H1 (cell line): ENCODE data around the gene CERKL. TPM values are rescaled to one million over a fixed set of nuclear protein-coding genes. Genes with fewer than 3 reads are reported as not detected.

Experiments
- CTCF ChIA-PET: fragments of 300-600 bp; sonication (Branson Sonifier 250); formaldehyde crosslinking; loops from one replicate; lab custom pipeline; 2021; ENCODE audit not compliant: partially characterized antibody; lab: Charles Lee
- POLR2A ChIA-PET: fragments of 300-600 bp; sonication (Branson Sonifier 250); formaldehyde crosslinking; loops from one replicate; lab custom pipeline; 2021; ENCODE audit warnings: inconsistent platforms; ENCODE audit not compliant: partially characterized antibody; lab: Charles Lee
- DNase-seq, 2 experiments: peaks; one replicate each; pipeline versions ENCODE4 v3.0.0 to v3.0.0-alpha.2; 2010 to 2022; ENCODE audit warnings: low spot score in 2 of 2, low read depth in 1 of 2, mixed read lengths in 1 of 2
- FAIRE-seq: peaks from 2 replicates; lab custom pipeline; 2011; peaks lifted over from hg19 to GRCh38; lab: Jason Lieb, UNC
- H2AFZ ChIP-seq: 2 replicates; pipeline ENCODE4 v1.8.1; 2012; ENCODE audit warnings: low read length, inconsistent platforms
- H2AK5ac ChIP-seq: 2 replicates; pipeline ENCODE4 v1.6.1; 2013; ENCODE audit warnings: low read depth, low read length
- H2BK120ac ChIP-seq: replicated peaks from 2 replicates; pipeline ENCODE3; 2013; ENCODE audit warnings: low read depth, low read length, inconsistent platforms
- H2BK12ac ChIP-seq: 2 replicates; pipeline ENCODE4 v1.6.1; 2013; ENCODE audit warnings: low read depth, low read length
- H2BK15ac ChIP-seq: 2 replicates; pipeline ENCODE4 v1.6.1; 2013; ENCODE audit warnings: low read length
- H2BK20ac ChIP-seq: 2 replicates; pipeline ENCODE4 v1.6.1; 2013; ENCODE audit warnings: low read length
- H2BK5ac ChIP-seq: 2 replicates; pipeline ENCODE4 v1.6.1; 2013; ENCODE audit warnings: low read depth, low read length
- H3K14ac ChIP-seq: 2 replicates; pipeline ENCODE4 v1.6.1; 2013; ENCODE audit warnings: inconsistent platforms; ENCODE audit not compliant: insufficient read length
- H3K18ac ChIP-seq: 2 replicates; pipeline ENCODE4 v1.6.1; 2013; ENCODE audit warnings: low read length; ENCODE audit errors: extremely low read depth
- H3K23ac ChIP-seq: 2 replicates; pipeline ENCODE4 v1.6.1; 2013; ENCODE audit warnings: inconsistent platforms; ENCODE audit not compliant: insufficient read length
- H3K23me2 ChIP-seq: 2 replicates; pipeline ENCODE4 v1.6.1; 2013; ENCODE audit warnings: low read depth, low read length
- H3K27ac ChIP-seq: 2 replicates; pipeline ENCODE4 v1.6.1; 2011; ENCODE audit warnings: low read depth, low read length, inconsistent platforms
- H3K27me3 ChIP-seq, 4 experiments: replicated peaks in 1 of 4; 1 replicate in 1 of 4; 2 replicates in 3 of 4; pipeline versions ENCODE4 v1.6.1 to v1.8.1; 2011 to 2013; ENCODE audit warnings: low read length in 3 of 4, mild to moderate bottlenecking in 3 of 4, inconsistent platforms in 2 of 4, mixed read lengths in 2 of 4, moderate library complexity in 1 of 4; ENCODE audit not compliant: control insufficient read depth in 3 of 4, insufficient read depth in 3 of 4; ENCODE audit errors: extremely low read depth in 1 of 4
- H3K36me3 ChIP-seq, 4 experiments: 2 replicates each; pipeline versions ENCODE4 v1.6.1 to v1.8.1; 2011 to 2013; ENCODE audit warnings: mild to moderate bottlenecking in 4 of 4, low read length in 3 of 4, moderate library complexity in 2 of 4, control low read depth in 1 of 4, inconsistent platforms in 1 of 4; ENCODE audit not compliant: insufficient read depth in 4 of 4, control insufficient read depth in 2 of 4
- H3K4ac ChIP-seq: replicated peaks from 2 replicates; pipeline ENCODE3; 2013; ENCODE audit warnings: low read length, low read depth, mixed read lengths, inconsistent platforms; ENCODE audit not compliant: insufficient read length
- H3K4me1 ChIP-seq, 4 experiments: replicated peaks in 1 of 4; 1 replicate in 1 of 4; 2 replicates in 3 of 4; pipeline versions ENCODE4 v1.6.1 to v1.8.1; 2011 to 2013; ENCODE audit warnings: low read length in 3 of 4, inconsistent platforms in 2 of 4, mixed read lengths in 1 of 4; ENCODE audit not compliant: insufficient read depth in 4 of 4, control insufficient read depth in 3 of 4
- H3K4me2 ChIP-seq, 2 experiments: 2 replicates each; pipeline versions ENCODE4 v1.6.1 to v1.8.1; 2011 to 2013; ENCODE audit warnings: low read depth in 2 of 2, low read length in 2 of 2, control low read depth in 1 of 2, inconsistent platforms in 1 of 2, mild to moderate bottlenecking in 1 of 2; ENCODE audit not compliant: insufficient read depth in 1 of 2
- H3K4me3 ChIP-seq, 4 experiments: fragments of 200-600, 300-600 bp in 1 of 4; sonication (generic), shearing (Covaris generic), sonication (Bioruptor Twin) in 1 of 4; 2 replicates each; pipeline versions ENCODE4 v1.5.1 to v1.8.1; 2011 to 2016; ENCODE audit warnings: low read length in 4 of 4, low read depth in 3 of 4, control low read depth in 2 of 4, inconsistent platforms in 2 of 4, mild to moderate bottlenecking in 2 of 4, mixed read lengths in 1 of 4, moderate library complexity in 1 of 4; ENCODE audit not compliant: insufficient read depth in 2 of 4; ENCODE audit errors: extremely low read depth in 1 of 4
- H3K56ac ChIP-seq: replicated peaks from 2 replicates; pipeline ENCODE3; 2013; ENCODE audit warnings: low read depth, mild to moderate bottlenecking, mixed read lengths, low read length, inconsistent platforms; ENCODE audit not compliant: insufficient read length
- H3K79me1 ChIP-seq: 2 replicates; pipeline ENCODE4 v1.6.1; 2013; ENCODE audit warnings: low read depth, low read length, control low read depth
- H3K79me2 ChIP-seq, 2 experiments: 2 replicates each; pipeline versions ENCODE4 v1.6.1 to v1.8.1; 2012 to 2013; ENCODE audit warnings: low read length in 2 of 2, mild to moderate bottlenecking in 2 of 2, inconsistent platforms in 1 of 2; ENCODE audit not compliant: insufficient read depth in 2 of 2, control insufficient read depth in 1 of 2
- H3K9ac ChIP-seq, 4 experiments: replicated peaks in 1 of 4; 1 replicate in 1 of 4; 2 replicates in 3 of 4; pipeline versions ENCODE4 v1.6.1 to v1.8.1; 2011 to 2013; ENCODE audit warnings: low read depth in 3 of 4, low read length in 3 of 4, control low read depth in 2 of 4, mild to moderate bottlenecking in 2 of 4, moderate library complexity in 2 of 4, inconsistent platforms in 1 of 4; ENCODE audit errors: extremely low read depth in 1 of 4
- H3K9me3 ChIP-seq, 2 experiments: 2 replicates each; pipeline versions ENCODE4 v1.6.1 to v1.8.1; 2012 to 2013; ENCODE audit warnings: mild to moderate bottlenecking in 2 of 2, moderate library complexity in 2 of 2, control low read depth in 1 of 2, inconsistent platforms in 1 of 2, low read depth in 1 of 2, low read length in 1 of 2, mixed read lengths in 1 of 2; ENCODE audit not compliant: insufficient read depth in 2 of 2
- H4K20me1 ChIP-seq, 2 experiments: replicated peaks in 1 of 2; 2 replicates each; pipeline versions ENCODE3 to v1.8.1; 2011 to 2013; ENCODE audit warnings: inconsistent platforms in 2 of 2, low read length in 2 of 2, mild to moderate bottlenecking in 1 of 2; ENCODE audit not compliant: insufficient read depth in 2 of 2, control insufficient read depth in 1 of 2
- H4K5ac ChIP-seq: 2 replicates; pipeline ENCODE4 v1.6.1; 2013; ENCODE audit warnings: low read length, low read depth, mixed read lengths, inconsistent platforms; ENCODE audit not compliant: insufficient read length
- H4K8ac ChIP-seq: 2 replicates; pipeline ENCODE4 v1.8.0; 2013; ENCODE audit warnings: mild to moderate bottlenecking, moderate library complexity, low read length, inconsistent platforms; ENCODE audit not compliant: insufficient read depth; ENCODE audit errors: extremely low read depth
- H4K91ac ChIP-seq: replicated peaks from 2 replicates; pipeline ENCODE3; 2013; ENCODE audit warnings: low read length, mixed read lengths, inconsistent platforms; ENCODE audit not compliant: insufficient read length
- CHD1 ChIP-seq: IDR thresholded peaks from 2 replicates; pipeline ENCODE4 v1.6.1; 2012; ENCODE audit warnings: low read depth, low read length, improper control_type of control experiment
- CTBP2 ChIP-seq: IDR thresholded peaks from 2 replicates; pipeline ENCODE4 v1.7.0; 2011; ENCODE audit warnings: borderline replicate concordance, mild to moderate bottlenecking, moderate library complexity, mixed read lengths, low read length; ENCODE audit not compliant: insufficient read depth, insufficient read length
- NRF1 ChIP-seq: IDR thresholded peaks from 2 replicates; pipeline ENCODE4 v1.6.1; 2011; ENCODE audit warnings: mild to moderate bottlenecking, low read depth, low read length, improper control_type of control experiment
- POLR2A ChIP-seq, 2 experiments: IDR thresholded peaks; 1 replicate in 1 of 2; 2 replicates in 1 of 2; pipeline ENCODE4 v1.6.1; 2011; ENCODE audit warnings: low read depth in 2 of 2, low read length in 2 of 2, mild to moderate bottlenecking in 2 of 2; ENCODE audit errors: control extremely low read depth in 1 of 2
- USF2 ChIP-seq: IDR thresholded peaks from 2 replicates; pipeline ENCODE4 v1.6.1; 2011; ENCODE audit warnings: low read length, improper control_type of control experiment
- WGBS, 2 experiments: shearing (Covaris generic) in 1 of 2; methylation state at CpG; one replicate each; pipeline versions ENCODE4 v1.1.6 to v1.1.7; 2013 to 2015; ENCODE audit warnings: low lambda C conversion rate in 2 of 2, mixed read lengths in 2 of 2, inconsistent platforms in 1 of 2, low coverage in 1 of 2, missing lambda C conversion rate in 1 of 2; ENCODE audit not compliant: insufficient replicate concordance in 2 of 2, insufficient coverage in 1 of 2, insufficient read length in 1 of 2; ENCODE audit errors: extremely low coverage in 1 of 2, missing lambda C conversion rate in 1 of 2; 5-methylcytosine and 5-hydroxymethylcytosine counted together
- polyA plus RNA-seq, 7 experiments: library from polyadenylated mRNA; depleted of rRNA in 3 of 7; stranded (reverse) in 5 of 7; unstranded in 2 of 7; fragments of >200 nt in 5 of 7; fragments of 200-250 nt in 2 of 7; gene quantifications; 1 replicate in 5 of 7; 2 replicates in 1 of 7; 4 replicates in 1 of 7; pipeline versions ENCODE4 v1.2.1 to v1.2.3, GENCODE V29; 2011 to 2013; ENCODE audit warnings: missing spikeins in 2 of 7, mixed read lengths in 2 of 7
- total RNA-seq: library from RNA; stranded (reverse); fragmentation: NEBNext Ultra II Directional; extraction: Animal tissue kit (Norgen Biotek cat#: 25700); gene quantifications from 2 replicates; pipeline ENCODE4 v1.2.1, GENCODE V29; 2021

CERKL gene
- total and polyA plus RNA-seq, 2 of the 8 experiments (the other 6 are each of a cell fraction or from before 2014, with no cell fraction given): 0.05 TPM; not detected in 1

GRCh38 chr2:181594322-181594721 lies 62.6 kb downstream of the CERKL start:
- Histone ChIP-seq H3K36me3 (no peaks in the 10 kb centered on the region), H3K4me1 (no peaks in the 10 kb centered on the region), H3K14ac (no peak overlapping the region), H4K5ac (no peak overlapping the region), H3K27me3 (no peaks in the 10 kb centered on the region), H3K27ac (no peak overlapping the region), H2BK20ac (no peak overlapping the region)
- 61% methylated on average over 2 of the region's 2 CpGs; no CpG with 5 or more reads in 1 of the 2 experiments for WGBS, 2 experiments
- no peak for TF ChIP-seq CHD1
- no peak for TF ChIP-seq NRF1
- TF ChIP-seq CTBP2: no peak
- no peak for TF ChIP-seq USF2
- TF ChIP-seq POLR2A (IDR thresholded peaks at IDR 0.05; ENCODE audit: control extremely low read depth in 1 of 2, low read depth in 2 of 2, low read length in 2 of 2): no peak
- TF ChIP-seq, all 59 proteins: peak for 0
- Histone ChIP-seq H4K8ac (no peak overlapping the region), H3K79me2 (no peaks in the 10 kb centered on the region), H3K9me3 (no peaks in the 10 kb centered on the region), H3K56ac (no peak overlapping the region), H2BK120ac (no peak overlapping the region), H4K91ac (no peak overlapping the region), H2AFZ (no peak overlapping the region), H3K4me2 (peak overlapping the region in 1 of 2 experiments; percentile 11; a peak in 1 of 4 replicates), H2BK15ac (no peak overlapping the region), H3K4me3 (no peak overlapping the region), H3K23ac (no peak overlapping the region), H2BK12ac (no peak overlapping the region), H2AK5ac (no peak overlapping the region), H3K23me2 (no peaks in the 10 kb centered on the region), H3K9ac (no peak overlapping the region), H4K20me1 (no peaks in the 10 kb centered on the region), H3K4ac (no peak overlapping the region), H2BK5ac (no peak overlapping the region), H3K18ac (no peak overlapping the region), H3K79me1 (no peaks in the 10 kb centered on the region)
- CTCF ChIA-PET: interaction anchor here (0.5 to 2.1 kb wide), 4 partner anchors 12 to 562 kb away, joined by 5 to 10 read pairs (median 6); no protein-coding TSS in a partner anchor
- POLR2A ChIA-PET: no interaction called here
- no peak for FAIRE-seq
- no peak for DNase-seq
